ENCODE results near the gene MCM8. TPM values are rescaled to one million over a fixed set of nuclear protein-coding genes. Genes with fewer than 3 reads are reported as not detected.
A peak's percentile ranks its signal among the peaks of the same experiment; 100 is the strongest.

MCM8 gene
- 4.7 TPM for total RNA-seq

- Histone ChIP-seq H3K36me3 (ENCODE audit: control insufficient read depth in 3 of 3, insufficient read depth in 3 of 3, low read length in 3 of 3) (peaks cover 15 to 34% (median 27%) of the 10 kb centered on the region in 3 donors), H3K4me3 (ENCODE audit: low read length in 3 of 3) (peak within 1 kb of the TSS; percentile 92 to 95 (median 95)), H3K27ac (ENCODE audit: low read depth, low read length) (peak within 1 kb of the TSS; percentile 69), H3K4me1 (ENCODE audit: control insufficient read depth in 3 of 3, insufficient read depth in 3 of 3, low read length in 3 of 3) (peaks cover 8 to 24% (median 18%) of the 10 kb centered on the region in 3 donors), H3K27me3 (ENCODE audit: control insufficient read depth in 3 of 3, insufficient read depth in 3 of 3, low read length in 3 of 3) (no peaks in the 10 kb centered on the region), H3K9ac (ENCODE audit: low read depth in 1 of 3, low read length in 3 of 3) (peak within 1 kb of the TSS; percentile 77 to 86 (median 81)), H3K9me3 (ENCODE audit: control insufficient read depth in 3 of 3, low read length in 3 of 3) (no peaks in the 10 kb centered on the region)
Observed at GRCh38 chr20:5950271-5951031, at the start of gene MCM8, which contains the start of gene TRMT6. TSS of gene MCM8 (plus strand) at chr20:5950652. CDS start at chr20:5952016, 1,364 bp downstream. TSS of gene TRMT6 (minus strand) at chr20:5950533. CDS start at chr20:5950405, 128 bp downstream.

- no peaks in the 10 kb centered on the region for H3K9me3 ChIP-seq (ENCODE audit: control insufficient read depth in 3 of 3, low read length in 3 of 3)
- no peak overlapping the region for H3K4me3 ChIP-seq (ENCODE audit: low read length in 3 of 3)
- no peaks in the 10 kb centered on the region for H3K36me3 ChIP-seq (ENCODE audit: control insufficient read depth in 3 of 3, insufficient read depth in 3 of 3, low read length in 3 of 3)
- H3K27me3 ChIP-seq (ENCODE audit: control insufficient read depth in 3 of 3, insufficient read depth in 3 of 3, low read length in 3 of 3), result peaks cover 0 to 3% (median 0%) of the 10 kb centered on the region in 3 donors
- no peaks in the 10 kb centered on the region for H3K4me1 ChIP-seq (ENCODE audit: control insufficient read depth in 3 of 3, insufficient read depth in 3 of 3, low read length in 3 of 3)
- H3K9ac ChIP-seq (ENCODE audit: low read depth in 1 of 3, low read length in 3 of 3), result no peak overlapping the region
- no peak overlapping the region for H3K27ac ChIP-seq (ENCODE audit: low read depth, low read length)
Observed at GRCh38 chr20:5900908-5901307, 49.5 kb upstream of the MCM8 start.

- H3K4me1 ChIP-seq (ENCODE audit: control insufficient read depth in 3 of 3, insufficient read depth in 3 of 3, low read length in 3 of 3), result peaks cover 0 to 8% (median 4%) of the 10 kb centered on the region in 3 donors
- peaks cover 0 to 7% (median 5%) of the 10 kb centered on the region in 3 donors for H3K27me3 ChIP-seq (ENCODE audit: control insufficient read depth in 3 of 3, insufficient read depth in 3 of 3, low read length in 3 of 3)
- H3K4me3 ChIP-seq (ENCODE audit: low read length in 3 of 3), result no peak overlapping the region
- H3K9me3 ChIP-seq (ENCODE audit: control insufficient read depth in 3 of 3, low read length in 3 of 3), result no peaks in the 10 kb centered on the region
- no peaks in the 10 kb centered on the region for H3K36me3 ChIP-seq (ENCODE audit: control insufficient read depth in 3 of 3, insufficient read depth in 3 of 3, low read length in 3 of 3)
- H3K9ac ChIP-seq (ENCODE audit: low read depth in 1 of 3, low read length in 3 of 3), result no peak overlapping the region
- H3K27ac ChIP-seq (ENCODE audit: low read depth, low read length), result no peak overlapping the region
Observed at GRCh38 chr20:5908981-5909380, 41.5 kb upstream of the MCM8 start.

- H3K27me3 ChIP-seq (ENCODE audit: control insufficient read depth in 3 of 3, insufficient read depth in 3 of 3, low read length in 3 of 3), result peaks cover 0 to 11% (median 5%) of the 10 kb centered on the region in 3 donors
- H3K27ac ChIP-seq (ENCODE audit: low read depth, low read length), result no peak overlapping the region
- no peak overlapping the region for H3K9ac ChIP-seq (ENCODE audit: low read depth in 1 of 3, low read length in 3 of 3)
- H3K36me3 ChIP-seq (ENCODE audit: control insufficient read depth in 3 of 3, insufficient read depth in 3 of 3, low read length in 3 of 3), result no peaks in the 10 kb centered on the region
- H3K4me1 ChIP-seq (ENCODE audit: control insufficient read depth in 3 of 3, insufficient read depth in 3 of 3, low read length in 3 of 3), result peaks cover 0 to 8% (median 4%) of the 10 kb centered on the region in 3 donors
- H3K4me3 ChIP-seq (ENCODE audit: low read length in 3 of 3), result no peak overlapping the region
- no peaks in the 10 kb centered on the region for H3K9me3 ChIP-seq (ENCODE audit: control insufficient read depth in 3 of 3, low read length in 3 of 3)
Observed at GRCh38 chr20:5910186-5910585, 40.3 kb upstream of the MCM8 start.

- Histone ChIP-seq H3K27me3 (ENCODE audit: control insufficient read depth in 3 of 3, insufficient read depth in 3 of 3, low read length in 3 of 3) (peaks cover 0 to 11% (median 5%) of the 10 kb centered on the region in 3 donors), H3K4me1 (ENCODE audit: control insufficient read depth in 3 of 3, insufficient read depth in 3 of 3, low read length in 3 of 3) (peaks cover 0 to 8% (median 4%) of the 10 kb centered on the region in 3 donors), H3K27ac (ENCODE audit: low read depth, low read length) (no peak overlapping the region), H3K36me3 (ENCODE audit: control insufficient read depth in 3 of 3, insufficient read depth in 3 of 3, low read length in 3 of 3) (no peaks in the 10 kb centered on the region), H3K9me3 (ENCODE audit: control insufficient read depth in 3 of 3, low read length in 3 of 3) (no peaks in the 10 kb centered on the region), H3K4me3 (ENCODE audit: low read length in 3 of 3) (no peak overlapping the region), H3K9ac (ENCODE audit: low read depth in 1 of 3, low read length in 3 of 3) (no peak overlapping the region)
Observed at GRCh38 chr20:5913166-5913565, 37.3 kb upstream of the MCM8 start.

- no peak overlapping the region for H3K9ac ChIP-seq (ENCODE audit: low read depth in 1 of 3, low read length in 3 of 3)
- no peaks in the 10 kb centered on the region for H3K9me3 ChIP-seq (ENCODE audit: control insufficient read depth in 3 of 3, low read length in 3 of 3)
- H3K36me3 ChIP-seq (ENCODE audit: control insufficient read depth in 3 of 3, insufficient read depth in 3 of 3, low read length in 3 of 3), result no peaks in the 10 kb centered on the region
- peaks cover 0 to 8% (median 4%) of the 10 kb centered on the region in 3 donors for H3K4me1 ChIP-seq (ENCODE audit: control insufficient read depth in 3 of 3, insufficient read depth in 3 of 3, low read length in 3 of 3)
- H3K27ac ChIP-seq (ENCODE audit: low read depth, low read length), result no peak overlapping the region
- H3K4me3 ChIP-seq (ENCODE audit: low read length in 3 of 3), result no peak overlapping the region
- H3K27me3 ChIP-seq (ENCODE audit: control insufficient read depth in 3 of 3, insufficient read depth in 3 of 3, low read length in 3 of 3), result peaks cover 0 to 11% (median 5%) of the 10 kb centered on the region in 3 donors
Observed at GRCh38 chr20:5914859-5915258, 35.6 kb upstream of the MCM8 start.

GRCh38 chr20:5918856-5919625 is 31.4 kb upstream of the MCM8 start:
- Histone ChIP-seq H3K9ac (ENCODE audit: low read depth in 1 of 3, low read length in 3 of 3) (no peak overlapping the region), H3K4me3 (ENCODE audit: low read length in 3 of 3) (no peak overlapping the region), H3K9me3 (ENCODE audit: control insufficient read depth in 3 of 3, low read length in 3 of 3) (no peaks in the 10 kb centered on the region), H3K27ac (ENCODE audit: low read depth, low read length) (no peak overlapping the region), H3K27me3 (ENCODE audit: control insufficient read depth in 3 of 3, insufficient read depth in 3 of 3, low read length in 3 of 3) (peaks cover 0 to 4% (median 0%) of the 10 kb centered on the region in 3 donors), H3K36me3 (ENCODE audit: control insufficient read depth in 3 of 3, insufficient read depth in 3 of 3, low read length in 3 of 3) (no peaks in the 10 kb centered on the region), H3K4me1 (ENCODE audit: control insufficient read depth in 3 of 3, insufficient read depth in 3 of 3, low read length in 3 of 3) (no peaks in the 10 kb centered on the region)

GRCh38 chr20:5919626-5920544 is 30.6 kb upstream of the MCM8 start:
- Histone ChIP-seq H3K27me3 (ENCODE audit: control insufficient read depth in 3 of 3, insufficient read depth in 3 of 3, low read length in 3 of 3) (peaks cover 0 to 1% (median 0%) of the 10 kb centered on the region in 3 donors), H3K4me3 (ENCODE audit: low read length in 3 of 3) (no peak overlapping the region), H3K4me1 (ENCODE audit: control insufficient read depth in 3 of 3, insufficient read depth in 3 of 3, low read length in 3 of 3) (no peaks in the 10 kb centered on the region), H3K9me3 (ENCODE audit: control insufficient read depth in 3 of 3, low read length in 3 of 3) (no peaks in the 10 kb centered on the region), H3K9ac (ENCODE audit: low read depth in 1 of 3, low read length in 3 of 3) (no peak overlapping the region), H3K27ac (ENCODE audit: low read depth, low read length) (no peak overlapping the region), H3K36me3 (ENCODE audit: control insufficient read depth in 3 of 3, insufficient read depth in 3 of 3, low read length in 3 of 3) (no peaks in the 10 kb centered on the region)

- Histone ChIP-seq H3K27ac (ENCODE audit: low read depth, low read length) (no peak overlapping the region), H3K36me3 (ENCODE audit: control insufficient read depth in 3 of 3, insufficient read depth in 3 of 3, low read length in 3 of 3) (no peaks in the 10 kb centered on the region), H3K4me3 (ENCODE audit: low read length in 3 of 3) (no peak overlapping the region), H3K4me1 (ENCODE audit: control insufficient read depth in 3 of 3, insufficient read depth in 3 of 3, low read length in 3 of 3) (no peaks in the 10 kb centered on the region), H3K9ac (ENCODE audit: low read depth in 1 of 3, low read length in 3 of 3) (no peak overlapping the region), H3K9me3 (ENCODE audit: control insufficient read depth in 3 of 3, low read length in 3 of 3) (no peaks in the 10 kb centered on the region), H3K27me3 (ENCODE audit: control insufficient read depth in 3 of 3, insufficient read depth in 3 of 3, low read length in 3 of 3) (no peaks in the 10 kb centered on the region)
Observed at GRCh38 chr20:5920581-5920980, 29.9 kb upstream of the MCM8 start.
